Cardiac muscle cell (in vitro differentiated cells and primary cell): ENCODE results near the gene MMP3. TPM values are rescaled to one million over a fixed set of nuclear protein-coding genes. Genes with fewer than 3 reads are reported as not detected.

Source experiments
- DNase-seq, 2 donors: peaks; one replicate each; pipeline versions ENCODE4 v3.0.0 to v3.0.0-alpha.2; 2010 to 2017; ENCODE audit warnings: low read depth in 1 of 2, low spot score in 1 of 2
- H3K27ac ChIP-seq: fragments of 200-600 bp; sonication (generic); 2 replicates; pipeline ENCODE4 v1.5.1; 2016
- H3K27me3 ChIP-seq: fragments of 200-600 bp; sonication (generic); 2 replicates; pipeline ENCODE4 v1.6.0; 2016; ENCODE audit warnings: control low read depth
- H3K36me3 ChIP-seq: fragments of 200-600 bp; sonication (generic); 2 replicates; pipeline ENCODE4 v1.5.1; 2016; ENCODE audit warnings: control low read depth
- H3K4me1 ChIP-seq: fragments of 200-600 bp; sonication (generic); 2 replicates; pipeline ENCODE4 v1.8.1; 2017; ENCODE audit warnings: low read depth, mild to moderate bottlenecking, mixed run types
- H3K4me3 ChIP-seq: fragments of 200-600 bp; sonication (generic); 2 replicates; pipeline ENCODE4 v1.5.1; 2016; ENCODE audit warnings: mild to moderate bottlenecking
- H3K9me3 ChIP-seq: fragments of 200-600 bp; sonication (generic); 2 replicates; pipeline ENCODE4 v1.5.1; 2017; ENCODE audit warnings: low read depth, mild to moderate bottlenecking, control low read depth
- CTCF ChIP-seq: IDR thresholded peaks from 2 replicates; pipeline ENCODE4 v1.5.1; 2012; ENCODE audit warnings: low read depth, mild to moderate bottlenecking, low read length
- polyA plus RNA-seq: library from polyadenylated mRNA; unstranded; fragments of >200 nt; fragmentation: Nextera tagmentation; extraction: Ambion mirVana; gene quantifications from 2 replicates; pipeline ENCODE4 v1.2.1, GENCODE V29; 2016
- total RNA-seq: library from RNA; depleted of rRNA; stranded (reverse); fragments of >200 nt; gene quantifications from 2 replicates; pipeline ENCODE4 v1.2.3, GENCODE V29; 2016

MMP3 gene
- total and polyA plus RNA-seq, 2 experiments from 2014 or later = not detected

GRCh38 chr11:102799681-102800340 lies 43.6 kb downstream of the MMP3 start:
- Histone ChIP-seq H3K4me1 (peaks cover 6% of the 10 kb centered on the region), H3K27ac (no peak overlapping the region), H3K9me3 (no peaks in the 10 kb centered on the region), H3K36me3 (no peaks in the 10 kb centered on the region), H3K27me3 (no peaks in the 10 kb centered on the region), H3K4me3 (no peak overlapping the region)
- peak in 1 of 2 donors; percentile 13 for DNase-seq
- TF ChIP-seq CTCF = no peak

- no peaks in the 10 kb centered on the region for H3K9me3 ChIP-seq
- H3K4me3 ChIP-seq = no peak within 1 kb of the TSS
- TF ChIP-seq CTCF = no peak
- H3K27ac ChIP-seq = no peak within 1 kb of the TSS
- DNase-seq = peak in 1 of 2 donors; percentile 28
- H3K27me3 ChIP-seq = no peaks in the 10 kb centered on the region
- H3K4me1 ChIP-seq = peaks cover 6% of the 10 kb centered on the region
- H3K36me3 ChIP-seq = no peaks in the 10 kb centered on the region
These were observed 45.2 kb downstream of the MMP3 start, which contains the start of gene MMP1 for GRCh38 chr11:102798012-102798746. Gene MMP1 (minus strand): TSS chr11:102798160. CDS start chr11:102798092, 68 bp downstream.

- Histone ChIP-seq H3K27ac (no peak overlapping the region), H3K36me3 (no peaks in the 10 kb centered on the region), H3K27me3 (no peaks in the 10 kb centered on the region), H3K4me3 (no peak overlapping the region), H3K4me1 (peaks cover 6% of the 10 kb centered on the region), H3K9me3 (no peaks in the 10 kb centered on the region)
- peak; percentile 44 for TF ChIP-seq CTCF
- peak; percentile 19 to 30 for DNase-seq
These were observed 49.0 kb downstream of the MMP3 start for GRCh38 chr11:102794382-102794781.

GRCh38 chr11:102793677-102794290 lies 49.6 kb downstream of the MMP3 start:
- no peaks in the 10 kb centered on the region for H3K9me3 ChIP-seq
- no peak for TF ChIP-seq CTCF
- no peak overlapping the region for H3K27ac ChIP-seq
- DNase-seq = no peak
- peaks cover 4% of the 10 kb centered on the region for H3K4me1 ChIP-seq
- no peaks in the 10 kb centered on the region for H3K27me3 ChIP-seq
- no peak overlapping the region for H3K4me3 ChIP-seq
- no peaks in the 10 kb centered on the region for H3K36me3 ChIP-seq

- H3K27me3 ChIP-seq = no peaks in the 10 kb centered on the region
- H3K9me3 ChIP-seq = no peaks in the 10 kb centered on the region
- TF ChIP-seq CTCF = no peak
- H3K4me3 ChIP-seq = no peak overlapping the region
- no peak for DNase-seq
- H3K36me3 ChIP-seq = no peaks in the 10 kb centered on the region
- no peak overlapping the region for H3K27ac ChIP-seq
- H3K4me1 ChIP-seq = peaks cover 4% of the 10 kb centered on the region
These were observed 50.8 kb downstream of the MMP3 start for GRCh38 chr11:102792604-102793003.
